ENCODE results near the gene OPCML.

OPCML gene

DNA sequence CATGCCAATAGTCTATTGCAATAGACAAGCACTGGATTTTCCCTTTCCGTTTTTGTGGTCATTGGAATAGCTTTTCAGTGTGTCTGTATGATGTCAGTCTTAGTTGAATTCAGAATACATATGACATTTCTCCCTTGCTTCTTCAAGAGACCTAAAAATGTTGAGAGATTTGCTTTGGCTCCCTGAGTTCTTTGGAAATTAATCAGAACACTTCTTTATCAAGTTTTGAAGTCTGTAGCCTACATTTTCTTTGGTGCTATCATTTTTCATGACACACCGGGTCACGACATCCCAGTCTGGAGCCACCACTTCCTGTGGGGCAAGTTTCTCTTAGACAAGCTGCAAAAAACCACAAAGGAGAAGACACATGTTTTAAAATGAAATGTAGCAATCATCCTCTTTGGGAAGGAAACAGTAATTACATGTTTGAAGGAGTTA, 847.1 kb downstream of the OPCML start:
- no peak for DNase-seq (ENCODE audit: low spot score)
- TF ChIP-seq, protein P1, sequence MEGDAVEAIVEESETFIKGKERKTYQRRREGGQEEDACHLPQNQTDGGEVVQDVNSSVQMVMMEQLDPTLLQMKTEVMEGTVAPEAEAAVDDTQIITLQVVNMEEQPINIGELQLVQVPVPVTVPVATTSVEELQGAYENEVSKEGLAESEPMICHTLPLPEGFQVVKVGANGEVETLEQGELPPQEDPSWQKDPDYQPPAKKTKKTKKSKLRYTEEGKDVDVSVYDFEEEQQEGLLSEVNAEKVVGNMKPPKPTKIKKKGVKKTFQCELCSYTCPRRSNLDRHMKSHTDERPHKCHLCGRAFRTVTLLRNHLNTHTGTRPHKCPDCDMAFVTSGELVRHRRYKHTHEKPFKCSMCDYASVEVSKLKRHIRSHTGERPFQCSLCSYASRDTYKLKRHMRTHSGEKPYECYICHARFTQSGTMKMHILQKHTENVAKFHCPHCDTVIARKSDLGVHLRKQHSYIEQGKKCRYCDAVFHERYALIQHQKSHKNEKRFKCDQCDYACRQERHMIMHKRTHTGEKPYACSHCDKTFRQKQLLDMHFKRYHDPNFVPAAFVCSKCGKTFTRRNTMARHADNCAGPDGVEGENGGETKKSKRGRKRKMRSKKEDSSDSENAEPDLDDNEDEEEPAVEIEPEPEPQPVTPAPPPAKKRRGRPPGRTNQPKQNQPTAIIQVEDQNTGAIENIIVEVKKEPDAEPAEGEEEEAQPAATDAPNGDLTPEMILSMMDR (IDR thresholded peaks at IDR 0.05; ENCODE audit: extremely low read depth, missing control alignments): no peak

DNA sequence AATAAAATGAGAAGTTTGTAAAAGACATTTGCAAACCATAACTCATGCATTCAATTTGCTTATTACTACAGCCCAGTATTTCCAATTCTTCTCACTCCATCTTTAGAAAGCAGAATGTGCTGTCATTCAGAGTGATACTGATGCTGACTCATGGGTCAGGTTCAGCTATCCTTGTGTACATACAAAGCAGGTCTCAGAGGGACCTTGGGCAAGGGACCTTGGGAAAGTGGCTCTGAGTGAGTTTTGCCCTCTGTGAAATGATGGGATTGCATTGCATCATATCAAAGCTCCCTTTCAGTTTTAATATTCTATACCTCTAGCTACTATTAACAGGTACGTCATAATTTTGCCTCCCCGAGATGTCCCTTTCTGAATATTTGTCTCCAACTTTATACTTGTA, 848.7 kb downstream of the OPCML start:
- DNase-seq (ENCODE audit: low spot score): no peak
- TF ChIP-seq, protein P1 (IDR thresholded peaks at IDR 0.05; ENCODE audit: extremely low read depth, missing control alignments): no peak

DNA sequence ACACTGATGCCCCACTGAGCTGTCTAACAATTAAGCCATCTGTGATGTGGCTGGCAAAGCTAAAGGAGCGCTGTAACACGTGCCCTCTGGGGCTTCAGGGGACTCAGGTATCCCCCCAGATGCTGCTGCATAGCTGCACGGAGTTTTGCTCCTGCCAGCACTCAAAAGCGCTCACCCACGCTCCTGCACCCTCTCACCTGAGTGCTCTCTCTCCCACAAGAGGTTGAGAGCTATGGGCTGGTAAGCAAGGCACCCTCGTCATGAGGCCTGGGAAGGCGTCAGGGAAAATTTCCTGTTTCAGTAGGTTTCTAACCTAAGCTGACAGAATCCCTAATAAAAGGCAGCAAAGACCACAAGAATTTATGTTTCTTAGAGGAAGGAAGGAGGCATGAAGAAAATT, 850.3 kb downstream of the OPCML start:
- DNase-seq (ENCODE audit: low spot score): no peak
- TF ChIP-seq, protein P1 (IDR thresholded peaks at IDR 0.05; ENCODE audit: extremely low read depth, missing control alignments): no peak

DNA sequence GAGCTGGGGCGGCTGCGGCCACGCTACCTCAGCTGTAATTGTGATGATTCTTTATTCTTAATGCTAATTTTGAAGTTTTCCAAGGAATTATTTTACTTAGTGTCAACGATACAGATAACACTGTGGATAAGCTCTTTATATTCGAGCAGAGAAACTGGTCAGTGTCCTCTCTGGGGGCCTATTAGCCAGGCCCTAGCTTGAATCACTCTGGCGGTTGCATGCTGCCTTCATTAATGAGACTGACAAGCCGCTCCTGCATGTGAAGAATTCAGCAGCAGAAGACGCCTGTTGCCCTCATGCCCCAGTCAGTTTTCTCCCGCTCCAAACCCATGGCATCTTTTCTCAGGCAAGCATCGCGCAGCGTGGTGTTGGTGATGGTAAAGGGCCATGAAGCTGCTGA, 851.7 kb downstream of the OPCML start:
- no peak for DNase-seq (ENCODE audit: low spot score)
- TF ChIP-seq, protein P1 (IDR thresholded peaks at IDR 0.05; ENCODE audit: extremely low read depth, missing control alignments): no peak

DNA sequence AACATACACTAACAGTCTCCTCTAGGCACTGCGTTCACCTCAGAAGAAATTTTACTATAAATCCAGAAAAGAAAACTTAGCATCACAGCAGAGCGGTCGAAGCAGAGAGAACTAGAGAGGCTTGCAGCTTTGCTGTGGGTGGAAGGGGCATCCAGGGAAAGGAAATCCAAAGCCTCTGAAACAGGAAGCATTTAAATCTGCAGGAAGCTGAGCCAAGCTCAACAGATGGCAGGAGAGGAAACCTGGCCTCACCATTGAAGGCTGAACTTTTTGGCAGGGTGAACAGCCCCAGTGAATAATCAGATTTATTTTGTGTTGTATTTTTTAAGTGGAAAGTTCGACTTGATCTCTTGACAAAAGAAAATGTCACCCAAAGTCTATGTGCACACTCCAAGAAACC, 858.1 kb downstream of the OPCML start:
- no peak for DNase-seq (ENCODE audit: low spot score)

DNA sequence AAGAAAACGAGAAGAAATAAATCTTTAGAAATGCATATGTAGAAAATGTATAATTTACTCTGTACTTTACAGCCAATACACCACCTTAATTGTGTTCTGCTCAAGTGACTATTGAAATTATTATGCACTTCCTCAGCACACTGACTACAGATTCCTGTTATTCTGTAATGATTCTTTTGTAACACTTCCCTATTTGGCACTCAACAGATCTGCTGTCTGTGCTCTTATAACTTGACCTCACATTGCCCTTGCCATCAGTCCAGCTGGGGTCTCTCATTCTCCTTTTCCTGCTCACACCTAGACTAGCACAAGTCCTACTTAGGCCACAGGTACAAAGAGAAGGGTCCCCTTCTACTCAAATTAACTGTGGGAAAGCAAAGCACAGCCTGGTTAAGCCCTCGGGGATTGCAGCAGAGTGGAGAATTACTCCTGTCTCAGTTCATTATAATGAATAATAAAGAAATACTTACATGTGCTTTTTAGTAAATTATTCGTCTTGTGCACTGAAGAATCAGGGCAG, 860.4 kb downstream of the OPCML start:
- TF ChIP-seq, protein P1 (IDR thresholded peaks at IDR 0.05; ENCODE audit: extremely low read depth, missing control alignments): no peak
- DNase-seq (ENCODE audit: low spot score): no peak

More for the DNA sequence above, 858.1 kb downstream of the OPCML start:
- TF ChIP-seq, protein P1 (IDR thresholded peaks at IDR 0.05; ENCODE audit: extremely low read depth, missing control alignments): no peak

DNA sequence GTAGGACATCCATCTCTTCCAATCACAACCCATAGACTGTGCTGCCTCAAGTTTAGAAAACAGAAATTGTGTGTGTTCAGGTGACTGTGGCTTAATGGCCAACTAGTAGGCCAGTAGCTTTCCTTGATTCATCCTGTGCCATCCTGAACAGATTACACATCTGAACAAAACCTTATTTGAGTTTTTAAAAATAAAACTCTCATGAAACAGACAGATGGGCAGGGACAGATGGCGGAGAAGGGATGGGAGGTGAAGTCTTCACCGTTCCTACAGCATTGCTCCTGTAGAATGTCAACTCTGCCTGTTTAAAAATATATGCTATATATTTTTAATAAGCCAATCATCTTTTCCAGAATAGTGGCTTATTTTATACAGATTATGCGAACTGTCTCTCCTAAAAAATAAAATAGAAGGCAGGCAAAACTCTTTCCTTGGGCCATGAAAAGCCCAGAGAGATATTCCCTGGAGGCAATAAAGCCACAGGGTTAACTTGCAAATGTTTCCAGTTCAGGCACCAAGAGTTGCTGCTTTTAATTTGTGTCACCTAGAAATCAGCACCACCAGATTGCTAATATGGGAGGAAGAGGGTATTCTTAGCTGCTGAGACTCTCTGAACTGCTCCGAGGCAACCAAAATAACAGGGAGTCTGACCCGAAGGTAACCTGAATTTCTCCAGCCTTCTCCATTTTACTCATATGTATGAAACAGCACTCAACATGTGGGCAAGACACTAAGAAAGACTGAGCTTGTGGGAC, 861.2 kb downstream of the OPCML start:
- DNase-seq (ENCODE audit: low spot score): no peak
- TF ChIP-seq, protein P1 (IDR thresholded peaks at IDR 0.05; ENCODE audit: extremely low read depth, missing control alignments): no peak
